DMS 273 (cell line): Measurements from ENCODE around the gene COMMD3.
"Not testable (repeated sequence)": the region's sequence is repeated elsewhere in the genome, so short reads cannot be mapped to it uniquely, and the experiment has no call there.

Experiments used
- DNase-seq: peaks from one replicate; lab custom pipeline; 2025; ENCODE audit not compliant: unreplicated experiment; lab: John Stamatoyannopoulos, UW

The COMMD3 gene

GRCh38 chr10:22316286-22317075 lies at the start of gene COMMD3:
Gene COMMD3 (plus strand): TSS chr10:22316388. CDS start chr10:22316418, 30 bp downstream.
- peak; percentile 93 for DNase-seq

GRCh38 chr10:22268503-22268902 lies 47.7 kb upstream of the COMMD3 start:
- no peak for DNase-seq

- no peak for DNase-seq
These were observed 44.4 kb upstream of the COMMD3 start for GRCh38 chr10:22271786-22272185.

GRCh38 chr10:22278441-22278782 lies 37.8 kb upstream of the COMMD3 start:
- DNase-seq, result no peak

GRCh38 chr10:22280078-22280477 lies 36.1 kb upstream of the COMMD3 start:
- DNase-seq, result no peak

- peak; percentile 66 for DNase-seq
These were observed 31.1 kb upstream of the COMMD3 start for GRCh38 chr10:22285130-22285529.

- DNase-seq, result no peak
These were observed 22.3 kb upstream of the COMMD3 start for GRCh38 chr10:22293747-22294404.

GRCh38 chr10:22294694-22295093 lies 21.5 kb upstream of the COMMD3 start:
- no peak for DNase-seq

GRCh38 chr10:22301193-22301592 lies 15.0 kb upstream of the COMMD3 start:
- peak; percentile 23 for DNase-seq

- DNase-seq, result no peak
These were observed 12.7 kb upstream of the COMMD3 start for GRCh38 chr10:22303461-22303860.

- no peak for DNase-seq
These were observed 10.5 kb upstream of the COMMD3 start for GRCh38 chr10:22305721-22306120.

- no peak for DNase-seq
These were observed 7.8 kb upstream of the COMMD3 start for GRCh38 chr10:22308390-22308789.

GRCh38 chr10:22309180-22310000 lies 6.8 kb upstream of the COMMD3 start:
- no peak for DNase-seq

GRCh38 chr10:22310012-22310411 lies 6.2 kb upstream of the COMMD3 start:
- not testable (repeated sequence) for DNase-seq

- no peak for DNase-seq
These were observed 5.3 kb upstream of the COMMD3 start for GRCh38 chr10:22310928-22311327.

GRCh38 chr10:22314852-22315251 lies 1.3 kb upstream of the COMMD3 start:
- peak; percentile 14 for DNase-seq

- peak; percentile 43 for DNase-seq
These were observed 518 bp upstream of the COMMD3 start for GRCh38 chr10:22315455-22316285.

GRCh38 chr10:22317076-22317370 lies 835 bp downstream of the COMMD3 start:
- DNase-seq, result no peak

- DNase-seq, result no peak
These were observed 1.8 kb downstream of the COMMD3 start for GRCh38 chr10:22317771-22318565.

GRCh38 chr10:22318772-22319171 lies 2.6 kb downstream of the COMMD3 start:
- no peak for DNase-seq
